HG02938 (cell line): ENCODE measurements around the gene ANKRD36C.
"Not testable (repeated sequence)": the region's sequence is repeated elsewhere in the genome, so short reads cannot be mapped to it uniquely, and the experiment has no call there.

Experiments
- ATAC-seq: cut with Tn5 transposase; IDR thresholded peaks from one replicate; pipeline ENCODE4 v1.9.1; 2021; ENCODE audit warnings: mild to moderate bottlenecking, moderate library complexity; ENCODE audit not compliant: unreplicated experiment

Gene ANKRD36C

DNA sequence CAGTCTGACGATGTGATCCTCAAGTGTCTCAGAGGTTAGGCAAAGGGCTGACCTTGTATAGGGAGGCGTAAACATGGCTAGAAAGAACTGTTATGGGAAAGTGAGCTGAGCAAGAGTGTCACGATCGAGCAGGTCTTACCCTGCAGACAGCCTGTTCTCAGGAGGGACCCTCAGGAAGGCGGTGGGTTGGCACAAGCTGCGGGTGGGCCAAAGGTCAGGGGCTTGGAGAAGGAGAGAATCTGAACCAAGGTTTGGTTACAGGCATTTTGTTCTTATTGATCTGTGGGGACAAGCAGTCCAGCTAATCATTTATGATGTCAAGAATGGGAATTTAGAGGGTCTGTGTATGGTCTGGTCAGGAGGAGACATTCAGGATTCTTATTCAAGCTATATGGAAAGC, 16.4 kb upstream of the ANKRD36C start:
- ATAC-seq = not testable (repeated sequence)

DNA sequence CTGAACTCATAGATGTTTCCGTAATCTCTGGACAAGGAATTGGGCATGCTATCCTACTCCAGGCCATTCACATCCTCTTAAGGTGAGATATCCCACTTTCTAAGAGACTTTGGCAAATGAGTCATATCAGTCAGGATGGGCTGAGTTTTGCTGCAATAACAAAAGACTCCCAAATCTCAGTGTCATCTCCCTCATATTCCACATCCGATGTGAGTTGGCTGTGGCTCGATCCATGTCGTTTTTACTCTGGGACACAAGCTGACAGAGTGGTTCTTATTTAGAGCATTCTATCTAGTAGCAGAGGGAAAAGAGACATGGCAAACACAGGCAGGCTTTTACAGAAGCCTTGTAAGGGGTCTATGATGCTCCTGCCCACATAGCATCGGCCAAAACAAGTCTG, 14.6 kb upstream of the ANKRD36C start:
- ATAC-seq = not testable (repeated sequence)

DNA sequence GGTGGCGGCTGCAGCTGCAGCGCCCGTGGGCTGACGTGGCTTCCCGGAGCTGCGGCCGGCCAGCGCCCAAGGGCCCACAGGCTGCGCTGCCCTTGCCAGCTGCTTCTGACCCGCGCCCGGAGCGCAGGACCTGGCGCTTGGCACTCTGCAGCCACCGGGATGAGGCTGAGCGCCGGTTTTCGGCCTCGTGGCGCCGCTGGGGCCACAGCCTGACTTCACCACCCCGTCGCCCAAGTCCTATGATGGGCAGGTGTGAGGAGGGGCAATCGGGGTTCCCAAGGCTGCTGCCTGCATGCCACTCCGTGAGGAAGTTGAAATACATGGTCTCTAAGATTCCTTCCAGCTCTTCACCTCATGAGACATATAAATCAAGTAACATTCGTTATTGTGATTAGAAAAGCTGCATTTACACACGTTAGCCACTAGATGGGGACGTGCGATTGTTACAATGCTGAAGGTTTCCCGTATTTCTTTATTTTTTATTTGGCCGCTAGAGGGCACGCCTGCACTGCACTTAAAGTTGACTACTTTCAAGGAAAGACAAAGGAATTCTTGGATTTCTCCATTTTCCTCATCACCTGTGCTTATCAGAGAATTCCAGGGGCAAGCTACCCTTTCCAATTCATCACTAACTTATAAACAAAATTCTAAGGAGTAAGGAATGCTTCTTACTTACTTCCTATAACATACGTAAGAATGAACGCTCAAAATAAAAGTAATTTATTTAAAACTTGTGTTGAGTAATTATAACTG, 1.1 kb upstream of the ANKRD36C start:
- peak; percentile 56 for ATAC-seq

DNA sequence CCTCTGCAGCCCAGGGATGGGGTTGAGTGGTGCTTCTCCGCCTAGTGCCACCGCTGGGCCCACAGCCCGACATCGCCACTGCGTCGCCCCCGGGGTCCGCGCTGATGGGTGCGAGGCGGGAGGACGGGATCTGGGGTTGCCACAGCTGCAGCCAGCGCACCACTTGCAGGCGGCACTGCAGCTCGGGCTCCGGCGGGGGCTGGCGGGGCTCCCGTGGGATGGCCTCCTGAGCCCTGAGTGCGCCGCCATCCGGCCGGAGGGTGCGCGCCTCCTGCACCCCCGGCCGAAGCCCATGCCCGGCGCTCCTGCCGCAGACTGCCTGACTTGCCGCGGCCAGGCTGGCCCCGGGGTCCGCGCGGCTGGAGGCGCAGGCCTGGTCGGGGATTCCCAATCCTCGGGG, 478 bp upstream of the ANKRD36C start:
- peak; percentile 38 for ATAC-seq

DNA sequence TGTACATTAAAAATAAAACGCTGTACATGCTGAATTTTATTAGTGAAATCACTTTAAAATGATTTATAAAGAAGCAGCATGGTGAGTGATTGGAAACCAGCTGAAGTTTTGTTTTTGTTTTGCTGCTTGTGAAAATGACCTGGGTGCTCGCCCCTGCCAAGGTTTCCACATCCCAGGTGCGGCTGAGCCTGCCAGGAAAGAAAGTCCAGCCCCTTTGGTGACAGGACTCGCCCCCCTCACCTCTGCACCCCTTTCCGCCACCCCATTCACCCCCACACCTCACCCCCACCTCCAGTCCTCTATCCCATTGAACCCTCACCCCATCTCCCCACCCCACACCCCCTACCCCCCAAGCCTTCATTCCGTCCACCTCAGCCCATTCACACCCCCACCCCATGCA, 740 bp downstream of the ANKRD36C start:
- ATAC-seq = not testable (repeated sequence)

DNA sequence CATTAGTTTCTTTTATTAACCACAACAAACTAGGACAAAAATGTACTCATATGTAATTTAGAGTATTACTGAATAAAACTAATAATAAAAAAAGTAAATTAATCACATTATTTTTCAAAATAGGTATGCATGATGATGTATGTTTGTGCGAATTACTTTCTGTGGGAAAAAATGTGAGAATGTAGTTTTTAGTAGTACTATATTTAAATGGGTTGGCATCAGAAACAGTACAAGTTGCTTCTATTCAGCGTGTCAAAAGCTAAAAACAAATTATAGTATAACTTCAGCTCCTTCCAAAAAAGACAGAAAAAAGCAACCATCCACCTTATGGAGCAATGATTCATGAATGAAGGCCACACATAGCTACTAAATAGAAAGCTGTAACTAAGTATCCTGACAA, 40.0 kb downstream of the ANKRD36C start:
- ATAC-seq = not testable (repeated sequence)

DNA sequence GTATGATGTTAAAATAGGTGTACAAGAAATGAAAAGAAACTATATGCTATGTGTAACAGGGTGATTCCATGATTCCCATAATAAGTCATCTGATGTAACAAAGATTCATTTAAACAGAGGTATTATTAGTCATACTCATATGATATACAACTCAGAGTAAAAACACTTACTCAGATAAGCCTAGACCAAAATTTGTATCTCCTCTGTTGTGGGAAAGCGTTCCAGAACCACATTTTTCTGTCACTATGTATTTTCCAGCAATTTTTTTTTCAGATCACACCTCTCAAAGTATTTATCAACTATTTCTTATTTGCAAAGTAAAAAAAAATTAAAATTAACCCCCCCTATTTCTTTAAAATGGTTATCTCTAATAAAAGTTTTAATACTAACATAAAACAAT, 43.6 kb downstream of the ANKRD36C start:
- ATAC-seq = not testable (repeated sequence)

DNA sequence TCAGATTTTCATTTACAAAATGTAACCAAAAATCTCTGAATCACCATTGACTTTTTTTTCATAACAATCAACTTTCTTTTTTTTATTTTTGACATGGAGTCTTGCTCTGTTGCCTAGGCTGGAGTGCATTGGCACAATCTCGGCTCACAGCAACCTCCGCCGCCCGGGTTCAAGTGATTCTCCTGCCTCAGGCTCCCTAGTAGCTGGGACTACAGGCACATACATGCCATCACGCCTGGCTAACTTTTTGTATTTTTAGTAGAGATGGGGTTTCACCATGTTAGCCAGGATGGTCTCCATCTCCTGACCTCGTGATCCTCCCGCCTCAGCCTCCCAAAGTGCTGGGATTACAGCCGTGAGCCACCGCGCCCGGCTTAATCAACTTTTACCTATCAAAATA, 51.7 kb downstream of the ANKRD36C start:
- ATAC-seq = not testable (repeated sequence)

DNA sequence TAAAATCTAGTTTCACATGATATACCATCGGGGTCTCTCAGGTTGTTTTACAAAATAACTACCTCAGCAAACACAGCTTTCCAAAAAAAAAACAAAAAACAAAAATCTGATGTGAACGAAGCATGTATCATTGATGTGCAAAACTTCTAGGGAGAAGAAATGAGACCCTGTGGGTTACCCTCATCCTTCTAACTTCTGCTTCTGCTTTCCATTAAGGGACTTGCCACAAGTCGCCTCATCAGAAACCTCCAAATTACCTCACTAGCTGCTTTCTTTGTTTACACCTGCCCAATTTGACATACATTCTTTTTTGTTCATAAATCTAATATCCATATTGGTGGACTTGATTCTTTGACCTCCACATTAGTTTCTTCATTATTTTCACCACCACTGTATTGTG, 60.9 kb downstream of the ANKRD36C start:
- ATAC-seq = not testable (repeated sequence)

DNA sequence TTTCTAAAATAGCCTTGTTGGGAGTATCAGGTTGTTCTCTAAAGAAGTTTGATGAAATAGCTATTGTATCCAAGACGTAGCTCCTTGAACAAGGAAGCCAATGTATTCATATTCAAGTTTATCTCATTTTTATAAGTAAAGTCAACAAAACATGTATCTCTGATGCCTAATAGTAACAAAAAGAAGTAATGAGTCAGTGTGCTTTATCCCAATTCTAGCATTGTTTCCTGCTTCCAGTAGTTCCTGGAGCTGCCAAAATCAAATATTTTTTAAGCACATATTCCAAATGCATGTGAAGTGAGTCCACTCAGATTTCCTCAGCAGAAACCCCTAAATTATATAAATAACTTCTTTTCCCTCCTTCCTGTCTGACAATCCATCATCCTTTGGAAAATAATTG, 74.6 kb downstream of the ANKRD36C start:
- not testable (repeated sequence) for ATAC-seq

DNA sequence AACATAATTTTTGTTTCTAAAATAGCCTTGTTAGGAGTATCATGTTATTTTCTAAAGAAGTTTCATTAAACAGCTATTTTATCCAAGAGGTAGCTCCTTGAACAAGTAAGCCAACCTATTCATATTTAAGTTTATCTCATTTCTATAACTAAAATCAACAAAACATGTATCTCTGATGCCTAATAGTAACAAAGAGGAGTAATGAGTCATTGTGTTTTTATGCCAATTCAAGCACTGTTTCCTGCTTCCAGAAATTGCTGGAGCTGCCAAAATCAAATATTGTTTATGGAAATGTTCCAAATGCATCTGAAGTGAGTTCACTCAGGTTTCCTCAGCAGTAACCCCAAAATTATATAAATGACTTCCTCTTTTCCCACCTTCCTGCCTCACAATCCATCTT, 76.5 kb downstream of the ANKRD36C start:
- ATAC-seq = not testable (repeated sequence)

DNA sequence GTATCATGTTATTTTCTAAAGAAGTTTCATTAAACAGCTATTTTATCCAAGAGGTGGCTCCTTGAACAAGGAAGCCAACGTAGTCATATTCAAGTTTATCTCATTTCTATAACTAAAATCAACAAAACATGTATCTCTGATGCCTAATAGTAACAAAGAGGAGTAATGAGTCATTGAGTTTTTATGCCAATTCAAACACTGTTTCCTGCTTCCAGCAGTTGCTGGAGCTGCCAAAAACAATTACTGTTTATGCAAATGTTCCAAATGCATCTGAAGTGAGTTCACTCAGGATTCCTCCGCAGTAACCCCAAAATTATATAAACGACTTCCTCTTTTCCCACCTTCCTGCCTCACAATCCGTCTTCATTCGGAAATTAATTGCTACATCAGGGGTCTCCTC, 80.2 kb downstream of the ANKRD36C start:
- ATAC-seq = not testable (repeated sequence)

DNA sequence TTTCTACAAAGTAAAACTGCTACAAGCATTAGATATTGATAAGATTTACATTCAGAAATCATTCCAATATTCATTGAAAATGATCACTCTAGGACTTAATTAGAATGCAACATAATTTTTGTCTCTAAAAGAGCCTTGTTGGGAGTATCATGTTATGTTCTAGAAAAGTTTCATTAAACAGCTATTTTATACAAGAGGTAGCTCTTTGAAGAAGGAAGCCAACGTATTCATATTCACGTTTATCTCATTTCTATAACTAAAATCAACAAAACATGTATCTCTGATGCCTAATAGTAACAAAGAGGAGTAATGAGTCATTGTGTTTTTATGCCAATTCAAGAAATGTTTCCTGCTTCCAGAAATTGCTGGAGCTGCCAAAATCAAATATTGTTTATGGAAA, 97.2 kb downstream of the ANKRD36C start:
- not testable (repeated sequence) for ATAC-seq

DNA sequence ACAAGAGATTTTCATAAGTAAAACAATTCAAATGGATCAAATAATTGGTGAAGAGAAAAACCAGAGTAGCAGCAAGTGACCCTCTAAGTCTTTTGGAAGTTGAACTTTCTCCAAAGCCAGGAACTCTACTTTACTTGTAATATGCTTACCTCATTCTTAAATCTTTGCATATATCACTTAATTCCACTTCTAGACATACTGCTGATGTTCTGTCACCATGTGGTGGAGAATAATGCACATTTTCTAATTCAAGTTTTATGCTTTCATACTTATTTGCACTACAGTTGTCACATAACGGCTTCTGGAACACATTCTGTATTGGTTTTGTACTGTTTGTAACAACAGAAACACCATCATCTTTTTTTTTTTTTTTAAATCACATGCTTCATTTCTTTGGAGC, 123.7 kb downstream of the ANKRD36C start:
- not testable (repeated sequence) for ATAC-seq

DNA sequence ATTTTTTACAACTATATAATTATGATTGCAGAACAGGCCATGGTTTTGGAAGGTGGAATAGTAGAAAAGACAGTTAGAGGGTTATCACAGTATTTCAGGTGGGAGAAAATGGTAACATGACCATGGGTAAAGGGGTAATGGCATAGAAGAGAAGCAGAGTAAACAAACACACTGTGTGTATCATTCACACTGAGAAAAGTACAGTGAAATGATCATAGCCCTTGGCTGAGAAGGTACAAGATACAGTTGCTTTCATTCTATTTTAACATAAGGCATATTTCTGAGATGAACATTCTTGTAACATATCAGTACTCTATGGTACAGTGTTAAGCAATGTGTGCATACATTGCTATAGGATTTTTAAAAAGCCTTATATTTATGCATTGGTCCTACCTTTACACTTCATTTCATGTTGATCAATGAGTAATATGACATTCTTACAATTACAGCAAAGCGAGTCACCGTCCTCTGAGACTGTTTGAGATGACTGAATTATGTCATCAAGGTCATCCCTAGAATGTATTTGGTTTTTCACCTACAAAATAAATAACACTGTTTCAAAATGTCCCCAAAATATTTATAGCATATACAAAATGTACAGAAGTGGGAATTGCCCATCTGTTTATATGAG, 124.5 kb downstream of the ANKRD36C start:
- not testable (repeated sequence) for ATAC-seq

DNA sequence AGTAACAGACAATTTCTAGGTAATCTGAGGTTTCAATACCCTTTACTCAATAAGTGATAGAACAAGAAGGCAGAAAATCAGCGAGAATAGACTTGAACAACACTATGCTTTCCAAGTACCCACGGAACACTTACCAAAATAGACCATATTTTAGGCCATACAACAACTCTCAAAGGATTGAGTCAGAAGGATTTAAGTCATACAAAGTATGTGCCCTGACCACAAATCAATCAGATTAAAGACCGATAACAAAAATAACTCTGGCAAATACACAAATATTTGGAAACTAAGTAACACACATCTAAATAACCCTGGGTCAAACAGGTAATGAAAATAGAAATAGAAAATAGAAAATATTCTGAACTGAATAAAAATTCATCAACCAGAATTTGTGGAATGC, 129.5 kb downstream of the ANKRD36C start:
- not testable (repeated sequence) for ATAC-seq

DNA sequence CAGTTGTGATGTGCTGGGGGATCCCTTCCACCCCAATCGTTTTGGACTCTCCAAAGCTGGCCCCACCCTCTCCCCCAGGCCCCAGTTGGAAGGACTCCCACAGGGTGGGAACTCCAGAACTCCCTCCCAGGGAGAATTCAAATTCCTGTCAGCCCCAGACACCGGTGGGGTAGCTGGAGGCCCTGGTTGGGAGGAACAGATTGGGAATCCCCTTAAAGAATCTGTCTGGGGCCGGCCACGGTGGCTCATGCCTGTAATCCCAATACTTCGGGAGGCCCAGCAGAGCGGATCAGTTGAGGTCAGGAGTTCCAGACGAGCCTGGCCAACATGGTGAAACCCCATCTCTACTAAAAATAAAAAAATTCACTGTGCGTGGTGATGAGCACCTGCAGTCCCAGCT, 155.5 kb downstream of the ANKRD36C start:
- no peak for ATAC-seq

DNA sequence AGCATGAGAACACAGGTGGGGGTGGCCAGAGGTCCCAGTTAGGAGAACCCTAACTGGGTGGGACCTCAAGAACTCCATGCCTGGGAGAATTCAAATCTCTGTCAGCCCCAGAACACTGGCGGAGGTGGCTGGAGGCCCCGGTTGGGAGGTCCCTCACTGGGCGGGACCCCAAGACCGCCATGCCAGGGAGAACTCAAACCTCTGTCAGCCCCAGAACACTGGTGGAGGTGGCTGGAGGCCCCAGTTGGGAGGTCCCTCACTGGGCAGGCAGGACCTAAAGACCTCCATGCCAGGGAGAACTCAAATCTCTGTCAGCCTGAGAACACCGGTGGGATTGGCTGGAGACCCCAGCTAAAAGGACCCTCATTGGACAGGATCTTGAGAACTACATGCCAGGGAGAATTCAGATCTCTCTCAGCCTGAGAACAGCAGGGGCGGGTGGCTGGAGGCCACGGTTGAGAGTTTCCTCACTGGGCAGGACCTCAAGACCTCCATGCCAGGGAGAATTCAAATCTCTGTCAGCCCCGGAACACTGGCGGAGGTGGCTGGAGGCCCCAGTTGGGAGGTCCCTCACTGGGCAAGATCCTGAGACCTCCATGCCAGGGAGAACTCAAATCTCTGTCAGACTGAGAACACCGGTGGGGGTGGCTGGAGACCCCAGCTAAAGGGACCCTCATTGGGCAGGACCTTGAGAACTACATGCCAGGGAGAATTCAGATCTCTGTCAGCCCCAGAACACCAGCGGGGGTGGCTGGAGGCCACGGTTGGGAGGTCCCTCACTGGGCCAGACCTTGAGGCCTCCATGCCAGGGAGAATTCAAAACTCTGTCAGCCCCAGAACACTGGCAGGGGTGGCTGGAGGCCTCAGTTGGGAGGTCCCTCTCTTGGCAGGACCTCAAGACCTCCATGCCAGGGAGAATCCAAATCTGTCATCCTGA, 157.3 kb downstream of the ANKRD36C start:
- not testable (repeated sequence) for ATAC-seq

DNA sequence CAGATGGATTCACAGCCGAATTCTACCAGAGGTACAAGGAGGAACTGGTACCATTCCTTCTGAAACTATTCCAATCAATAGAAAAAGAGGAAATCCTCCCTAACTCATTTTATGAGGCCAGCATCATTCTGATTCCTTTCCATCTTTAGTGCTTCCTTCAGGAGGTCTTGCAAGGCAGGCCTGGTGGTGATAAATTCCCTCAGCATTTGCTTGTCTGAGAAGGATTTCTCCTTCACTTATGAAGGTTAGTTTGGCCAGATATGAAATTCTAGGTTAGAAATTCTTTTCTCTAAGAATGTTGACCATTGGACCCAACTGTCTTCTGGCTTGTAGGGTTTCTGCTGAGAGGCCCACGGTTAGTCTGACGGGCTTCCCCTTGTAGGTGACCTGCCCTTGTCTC, 167.4 kb downstream of the ANKRD36C start:
- not testable (repeated sequence) for ATAC-seq

DNA sequence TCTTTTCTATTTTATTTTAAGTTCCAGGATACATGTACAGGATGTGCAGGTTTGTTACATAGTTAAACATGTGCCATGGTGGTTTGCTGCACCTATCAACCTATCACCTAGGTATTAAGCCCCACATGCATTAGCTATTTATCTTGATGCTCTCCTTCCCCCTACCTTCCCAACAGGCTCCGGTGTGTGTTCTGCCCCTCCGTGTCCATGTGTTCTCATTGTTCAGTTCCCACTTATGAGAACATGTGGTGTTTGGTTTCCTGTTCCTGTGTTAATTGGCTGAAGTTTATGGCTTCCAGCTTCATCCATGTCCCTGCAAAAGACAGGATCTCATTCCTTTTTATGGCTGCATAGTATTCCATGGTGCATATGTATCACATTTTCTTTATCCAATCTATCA, 174.1 kb downstream of the ANKRD36C start:
- not testable (repeated sequence) for ATAC-seq

DNA sequence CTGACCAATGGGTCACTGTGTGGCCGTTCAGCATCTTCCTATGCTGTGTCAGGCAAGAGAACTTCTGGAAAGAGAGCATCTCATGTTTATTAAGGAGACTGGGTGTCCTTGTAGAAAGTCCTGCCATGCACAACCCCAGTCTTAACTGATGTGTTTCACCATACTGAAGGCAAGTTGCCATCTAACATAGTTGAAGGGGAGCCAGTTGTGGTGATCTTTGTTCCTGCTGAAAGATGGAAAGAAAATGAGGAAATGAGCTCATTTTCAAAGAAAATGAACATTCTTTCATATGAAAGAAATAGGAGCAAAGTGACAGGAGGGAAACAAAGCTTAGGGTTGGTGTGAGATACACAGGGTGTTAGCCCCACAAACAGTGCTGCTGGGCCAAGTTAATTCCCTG, 178.3 kb downstream of the ANKRD36C start:
- not testable (repeated sequence) for ATAC-seq
